GM20000 (cell line): ENCODE results near the gene CDC45.

ENCODE experiments used
- DNase-seq: peaks from one replicate; pipeline ENCODE4 v3.0.0; 2012; ENCODE audit warnings: low spot score
- TF ChIP-seq, protein P1 (sequence below): IDR thresholded peaks from 2 replicates; pipeline ENCODE4 v1.5.1; 2012; ENCODE audit warnings: mild to moderate bottlenecking, control low read depth; ENCODE audit errors: extremely low read depth, missing control alignments

Gene CDC45

DNA sequence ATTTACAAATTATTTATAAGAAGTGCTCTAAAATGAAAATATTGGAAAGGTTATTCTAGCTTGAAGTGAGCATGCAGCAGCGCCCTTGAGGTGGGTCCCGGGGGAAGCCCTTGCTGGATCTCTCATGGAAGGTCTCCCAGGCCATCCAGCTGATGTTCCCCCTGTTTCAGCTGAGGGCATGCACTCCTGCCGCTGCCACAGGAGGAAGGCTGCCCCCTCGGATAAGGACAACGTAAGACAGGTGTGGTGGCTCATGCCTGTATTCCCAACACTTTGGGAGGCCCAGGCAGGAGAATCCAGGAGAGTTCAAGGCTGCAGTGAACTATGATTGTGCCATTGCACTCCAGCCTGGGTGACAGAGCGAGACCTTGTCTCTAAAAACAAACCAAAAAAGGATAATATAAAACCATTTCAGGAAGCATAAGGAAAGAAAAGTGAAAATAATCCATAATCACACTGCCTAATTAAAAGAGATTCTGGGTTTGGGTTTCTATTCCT lies 15.0 kb downstream of the CDC45 start:
- TF ChIP-seq, protein P1, sequence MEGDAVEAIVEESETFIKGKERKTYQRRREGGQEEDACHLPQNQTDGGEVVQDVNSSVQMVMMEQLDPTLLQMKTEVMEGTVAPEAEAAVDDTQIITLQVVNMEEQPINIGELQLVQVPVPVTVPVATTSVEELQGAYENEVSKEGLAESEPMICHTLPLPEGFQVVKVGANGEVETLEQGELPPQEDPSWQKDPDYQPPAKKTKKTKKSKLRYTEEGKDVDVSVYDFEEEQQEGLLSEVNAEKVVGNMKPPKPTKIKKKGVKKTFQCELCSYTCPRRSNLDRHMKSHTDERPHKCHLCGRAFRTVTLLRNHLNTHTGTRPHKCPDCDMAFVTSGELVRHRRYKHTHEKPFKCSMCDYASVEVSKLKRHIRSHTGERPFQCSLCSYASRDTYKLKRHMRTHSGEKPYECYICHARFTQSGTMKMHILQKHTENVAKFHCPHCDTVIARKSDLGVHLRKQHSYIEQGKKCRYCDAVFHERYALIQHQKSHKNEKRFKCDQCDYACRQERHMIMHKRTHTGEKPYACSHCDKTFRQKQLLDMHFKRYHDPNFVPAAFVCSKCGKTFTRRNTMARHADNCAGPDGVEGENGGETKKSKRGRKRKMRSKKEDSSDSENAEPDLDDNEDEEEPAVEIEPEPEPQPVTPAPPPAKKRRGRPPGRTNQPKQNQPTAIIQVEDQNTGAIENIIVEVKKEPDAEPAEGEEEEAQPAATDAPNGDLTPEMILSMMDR: no peak

DNA sequence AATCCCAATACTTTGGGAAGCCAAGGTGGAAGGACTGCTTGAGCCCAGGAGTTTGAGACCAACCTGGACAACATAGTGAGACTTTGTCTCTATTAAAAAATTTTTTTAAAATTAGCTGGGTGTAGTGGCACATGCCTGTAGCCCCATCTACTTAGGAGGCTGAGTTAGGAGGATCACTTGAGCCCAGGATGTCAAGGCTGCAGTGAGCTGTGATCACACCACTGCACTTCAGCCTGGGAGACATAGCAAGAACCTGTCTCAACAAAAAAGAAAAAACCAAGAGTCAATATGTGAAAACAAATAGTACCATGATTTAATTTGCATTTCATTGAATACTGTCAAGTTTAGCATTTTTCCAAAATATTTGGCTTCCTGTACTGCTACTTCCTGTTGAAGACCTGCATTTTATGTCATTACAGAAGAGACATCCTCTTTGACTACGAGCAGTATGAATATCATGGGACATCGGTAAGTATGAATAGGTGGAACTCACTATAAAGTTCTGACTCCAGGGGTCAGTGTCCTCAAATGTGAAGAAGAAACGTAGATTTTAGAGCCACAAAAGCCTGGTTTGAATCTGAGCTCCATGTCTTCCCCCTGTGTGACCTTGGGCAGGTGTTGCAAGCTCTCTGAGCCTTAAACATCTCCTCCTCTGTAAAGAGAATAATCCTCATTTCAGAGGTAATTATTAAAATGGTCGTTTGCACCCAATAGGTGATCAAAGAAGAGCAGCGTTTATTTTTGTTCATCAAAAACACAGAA lies 16.0 kb downstream of the CDC45 start:
- DNase-seq: no peak
- TF ChIP-seq, protein P1: no peak

More for the DNA sequence above, 15.0 kb downstream of the CDC45 start:
- no peak for DNase-seq

DNA sequence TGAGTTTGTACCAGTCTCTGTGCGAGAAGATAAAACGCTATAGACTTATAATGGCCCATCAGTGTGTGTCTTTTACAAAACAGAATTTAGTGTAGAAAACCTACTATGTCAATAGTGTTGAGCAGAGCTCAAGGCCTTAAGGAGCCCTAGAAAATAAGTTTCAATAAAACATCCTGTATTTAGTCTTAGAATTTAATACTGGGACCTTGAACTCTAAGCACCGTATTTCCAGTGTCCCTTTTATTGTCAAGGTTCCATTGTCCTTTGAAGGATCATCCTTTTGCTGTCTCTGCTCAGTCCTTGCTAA lies 16.6 kb downstream of the CDC45 start:
- no peak for DNase-seq
- TF ChIP-seq, protein P1: no peak

DNA sequence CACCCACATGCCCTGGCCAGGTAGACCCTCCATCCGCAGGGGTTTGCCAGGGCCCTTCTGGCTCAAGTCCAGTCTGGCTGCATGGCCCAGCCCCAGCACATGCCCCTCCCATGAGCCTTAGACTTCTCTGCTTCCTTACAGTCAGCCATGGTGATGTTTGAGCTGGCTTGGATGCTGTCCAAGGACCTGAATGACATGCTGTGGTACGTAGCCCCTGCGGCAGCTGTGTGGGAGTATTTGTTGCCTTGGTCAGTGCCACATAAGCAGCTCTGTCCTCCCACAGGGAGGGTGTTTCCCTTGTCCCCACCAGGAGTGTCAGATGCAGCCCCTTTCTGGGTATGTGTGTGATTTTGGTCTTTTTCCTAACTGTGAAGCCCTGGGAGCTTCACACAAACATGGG lies 17.5 kb downstream of the CDC45 start:
- TF ChIP-seq, protein P1: no peak
- no peak for DNase-seq

DNA sequence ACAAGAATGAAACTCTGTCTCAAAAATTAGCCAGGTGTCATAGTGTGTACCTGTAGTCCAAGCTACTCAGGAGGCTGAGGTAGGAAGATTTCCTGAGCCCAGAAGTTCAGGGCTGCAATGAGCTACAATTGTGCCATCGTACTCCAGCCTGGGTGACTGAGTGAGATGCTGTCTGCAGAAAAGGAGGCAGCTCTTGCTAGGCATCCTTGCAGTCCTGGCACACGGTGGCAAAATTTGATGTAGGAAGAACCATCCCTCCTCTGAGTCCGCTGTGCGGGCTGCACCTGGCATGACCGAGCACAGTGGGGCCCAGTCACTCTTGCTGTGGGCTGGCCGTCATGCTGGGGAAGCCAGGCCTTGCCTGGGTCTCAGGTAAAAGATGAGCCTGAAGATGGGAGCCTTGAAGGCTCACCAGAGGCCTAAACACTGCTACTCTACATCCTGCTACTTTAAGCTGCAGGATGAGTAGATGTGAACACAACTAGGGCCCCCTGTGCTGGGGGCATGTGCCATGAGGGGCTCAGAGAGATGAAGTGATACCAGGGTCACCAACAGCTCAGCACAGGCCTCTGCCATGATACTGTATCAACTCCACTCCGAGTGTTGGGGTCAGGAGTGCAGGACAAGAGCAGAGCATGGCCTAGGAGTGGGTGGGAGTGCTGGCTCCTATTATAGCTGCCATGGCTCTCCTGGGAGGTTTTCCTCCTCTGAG lies 18.6 kb downstream of the CDC45 start:
- TF ChIP-seq, protein P1: no peak
- no peak for DNase-seq

DNA sequence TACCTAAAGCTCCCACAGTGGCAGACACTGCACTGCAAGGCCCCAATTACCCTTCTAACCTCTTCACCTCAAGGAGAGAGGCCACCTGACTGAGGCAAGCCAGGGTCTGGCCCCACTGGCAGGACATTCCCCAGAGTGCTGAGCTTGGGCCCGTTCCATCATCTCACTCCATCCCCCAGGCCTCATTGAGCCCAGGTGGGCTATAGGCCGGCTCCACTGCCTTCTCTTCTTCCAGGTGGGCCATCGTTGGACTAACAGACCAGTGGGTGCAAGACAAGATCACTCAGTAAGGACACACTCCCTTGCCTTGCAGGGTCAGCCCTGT lies 19.1 kb downstream of the CDC45 start:
- DNase-seq: no peak
- TF ChIP-seq, protein P1: no peak

DNA sequence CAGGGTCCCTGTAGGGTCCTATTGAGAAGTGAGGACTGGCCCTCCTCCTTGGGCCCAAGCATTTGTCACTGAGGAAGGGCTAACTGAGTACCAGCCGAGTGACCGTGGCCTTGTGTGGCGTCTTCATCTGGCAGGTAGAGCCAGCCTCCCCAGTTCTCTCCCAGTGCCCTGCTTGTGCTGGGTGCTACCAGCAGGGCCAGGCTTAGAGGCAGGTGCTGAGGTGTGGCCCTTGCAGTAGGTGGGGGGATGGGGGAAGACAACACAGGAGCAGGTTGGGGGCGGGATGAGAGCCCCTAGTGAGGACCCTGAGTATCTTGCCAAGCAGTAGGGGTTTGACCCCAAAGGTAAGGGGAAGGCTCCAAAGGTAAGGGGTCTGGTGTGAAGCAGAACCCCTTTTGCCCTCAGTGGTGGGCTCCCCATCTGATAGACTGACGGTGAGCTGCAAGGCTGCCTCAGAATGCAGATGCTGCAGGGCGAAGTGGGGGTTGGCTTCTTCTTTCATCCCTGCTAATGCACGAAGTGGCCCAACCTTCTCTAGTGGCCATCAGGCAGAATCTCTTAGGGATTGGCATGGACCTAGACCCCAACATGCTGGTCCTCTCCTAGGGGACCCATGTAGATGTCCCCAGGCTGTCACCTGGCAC lies 19.6 kb downstream of the CDC45 start:
- no peak for DNase-seq
- TF ChIP-seq, protein P1: no peak
